HEK293 (cell line): ENCODE results near the gene KAT5.
"Not testable (repeated sequence)": the region's sequence is repeated elsewhere in the genome, so short reads cannot be mapped to it uniquely, and the experiment has no call there.

Experiments
- CTCF ChIA-PET: fragments of 350-600 bp; formaldehyde crosslinking; extraction: SDS; loops from one replicate; lab custom pipeline; 2021; ENCODE audit warnings: antibody characterized with exemption; lab: Yijun Ruan, JAX
- POLR2A ChIA-PET: fragments of 300-600 bp; formaldehyde crosslinking; extraction: SDS; loops from one replicate; lab custom pipeline; 2020; ENCODE audit warnings: antibody characterized with exemption, inconsistent platforms; lab: Yijun Ruan, JAX
- H3K27ac ChIP-seq: fragments of 200-500 bp; sonication (Bioruptor generic); 2 replicates; pipeline ENCODE4 v1.5.1; 2014; ENCODE audit warnings: low read depth, low read length, control low read depth, inconsistent platforms; ENCODE audit errors: extremely low read depth
- H3K36me3 ChIP-seq, 2 experiments: fragments of 200-500 bp in 1 of 2; sonication (Bioruptor generic) in 1 of 2; 1 replicate in 1 of 2; 2 replicates in 1 of 2; pipeline ENCODE4 v1.5.1; 2014 to 2017; ENCODE audit warnings: inconsistent platforms in 2 of 2, low read length in 2 of 2; ENCODE audit not compliant: control insufficient read depth in 2 of 2, insufficient read depth in 1 of 2
- H3K4me1 ChIP-seq: fragments of 200-500 bp; sonication (Bioruptor generic); 2 replicates; pipeline ENCODE4 v1.5.1; 2014; ENCODE audit warnings: mild to moderate bottlenecking, low read length, inconsistent platforms; ENCODE audit not compliant: control insufficient read depth, insufficient read depth
- H3K4me3 ChIP-seq: 2 replicates; pipeline ENCODE4 v1.5.1; 2011; ENCODE audit warnings: low read depth, mild to moderate bottlenecking, control low read depth, low read length, moderate library complexity
- H3K9me3 ChIP-seq: fragments of 200-500 bp; sonication (Bioruptor generic); 2 replicates; pipeline ENCODE4 v1.5.1; 2014; ENCODE audit warnings: low read depth, low read length, inconsistent platforms; ENCODE audit not compliant: control insufficient read depth, insufficient read depth
- GLI4 ChIP-seq: fragments of 450-650 bp; formaldehyde crosslinking; IDR thresholded peaks from 2 replicates; pipeline ENCODE4 v1.5.1; 2016; ENCODE audit warnings: missing biosample characterization, missing genetic modification characterization
- HOXC10 ChIP-seq: sonication (generic); formaldehyde crosslinking; IDR thresholded peaks from 2 replicates; pipeline ENCODE4 v1.8.1; 2023; ENCODE audit warnings: mild to moderate bottlenecking, missing genetic modification reagents
- PRDM1 ChIP-seq: fragments of 450-650 bp; formaldehyde crosslinking; IDR thresholded peaks from 2 replicates; pipeline ENCODE4; 2016; ENCODE audit warnings: missing biosample characterization, missing genetic modification characterization
- YY2 ChIP-seq: fragments of 450-650 bp; formaldehyde crosslinking; IDR thresholded peaks from 2 replicates; pipeline ENCODE4 v1.5.1; 2016; ENCODE audit warnings: missing biosample characterization, missing genetic modification characterization
- ZBTB20 ChIP-seq: fragments of 450-650 bp; formaldehyde crosslinking; IDR thresholded peaks from 2 replicates; pipeline ENCODE4 v1.5.1; 2016; ENCODE audit warnings: missing biosample characterization, missing genetic modification characterization
- ZBTB21 ChIP-seq: fragments of 450-650 bp; formaldehyde crosslinking; IDR thresholded peaks from 2 replicates; pipeline ENCODE4 v1.5.1; 2017; ENCODE audit warnings: missing biosample characterization, missing genetic modification characterization
- ZBTB48 ChIP-seq: fragments of 450-650 bp; formaldehyde crosslinking; IDR thresholded peaks from 2 replicates; pipeline ENCODE4 v1.5.1; 2016; ENCODE audit warnings: missing biosample characterization, missing genetic modification characterization
- ZBTB8A ChIP-seq: fragments of 450-650 bp; formaldehyde crosslinking; IDR thresholded peaks from 2 replicates; pipeline ENCODE4 v1.5.1; 2016; ENCODE audit warnings: missing biosample characterization, missing genetic modification characterization
- ZFP37 ChIP-seq: fragments of 450-650 bp; formaldehyde crosslinking; IDR thresholded peaks from 2 replicates; pipeline ENCODE4 v1.5.1; 2016; ENCODE audit warnings: missing biosample characterization, missing genetic modification characterization
- ZNF10 ChIP-seq: fragments of 450-650 bp; formaldehyde crosslinking; IDR thresholded peaks from 2 replicates; pipeline ENCODE4 v1.5.1; 2017; ENCODE audit warnings: missing biosample characterization, missing genetic modification characterization
- ZNF121 ChIP-seq: fragments of 450-650 bp; formaldehyde crosslinking; IDR thresholded peaks from 2 replicates; pipeline ENCODE4 v1.5.1; 2016; ENCODE audit warnings: missing biosample characterization, missing genetic modification characterization
- ZNF16 ChIP-seq: fragments of 450-650 bp; formaldehyde crosslinking; IDR thresholded peaks from 2 replicates; pipeline ENCODE4 v1.5.1; 2016; ENCODE audit warnings: low read depth, missing biosample characterization, missing genetic modification characterization
- ZNF2 ChIP-seq: fragments of 450-650 bp; formaldehyde crosslinking; IDR thresholded peaks from 2 replicates; pipeline ENCODE4 v1.5.1; 2016; ENCODE audit warnings: missing biosample characterization, missing genetic modification characterization
- ZNF202 ChIP-seq: fragments of 450-650 bp; formaldehyde crosslinking; IDR thresholded peaks from 2 replicates; pipeline ENCODE4 v1.5.1; 2016; ENCODE audit warnings: missing biosample characterization, missing genetic modification characterization, borderline replicate concordance
- ZNF274 ChIP-seq, 2 experiments: fragments of 200-500 bp in 1 of 2; fragments of 450-650 bp in 1 of 2; sonication (Bioruptor generic) in 1 of 2; formaldehyde crosslinking in 1 of 2; IDR thresholded peaks; 2 replicates each; pipeline versions ENCODE4 v1.5.1 to v1.6.1; 2014 to 2016; ENCODE audit warnings: borderline replicate concordance in 1 of 2, inconsistent platforms in 1 of 2, low read length in 1 of 2, missing biosample characterization in 1 of 2, missing genetic modification characterization in 1 of 2
- ZNF335 ChIP-seq: fragments of 450-650 bp; formaldehyde crosslinking; conservative IDR thresholded peaks from 2 replicates; pipeline ENCODE4 v1.5.1; 2016; ENCODE audit warnings: missing biosample characterization, missing genetic modification characterization
- ZNF341 ChIP-seq: fragments of 450-650 bp; formaldehyde crosslinking; IDR thresholded peaks from 2 replicates; pipeline ENCODE4; 2016; ENCODE audit warnings: low read depth, missing biosample characterization, missing genetic modification characterization
- ZNF354C ChIP-seq: fragments of 450-650 bp; formaldehyde crosslinking; IDR thresholded peaks from 2 replicates; pipeline ENCODE4 v1.5.1; 2016; ENCODE audit warnings: missing biosample characterization, missing genetic modification characterization, low read depth, borderline replicate concordance
- ZNF37A ChIP-seq: fragments of 450-650 bp; IDR thresholded peaks from 2 replicates; pipeline ENCODE4 v1.5.1; 2018; ENCODE audit warnings: missing biosample characterization, missing genetic modification characterization
- ZNF394 ChIP-seq: fragments of 450-650 bp; formaldehyde crosslinking; IDR thresholded peaks from 2 replicates; pipeline ENCODE4 v1.5.1; 2016; ENCODE audit warnings: missing biosample characterization, missing genetic modification characterization, mild to moderate bottlenecking, moderate library complexity, borderline replicate concordance
- ZNF398 ChIP-seq: fragments of 450-650 bp; formaldehyde crosslinking; IDR thresholded peaks from 2 replicates; pipeline ENCODE4 v1.5.1; 2017; ENCODE audit warnings: missing biosample characterization, missing genetic modification characterization
- ZNF521 ChIP-seq: fragments of 450-650 bp; formaldehyde crosslinking; IDR thresholded peaks from 2 replicates; pipeline ENCODE4 v1.5.1; 2017; ENCODE audit warnings: missing biosample characterization, mild to moderate bottlenecking, missing genetic modification characterization
- ZNF549 ChIP-seq: fragments of 450-650 bp; IDR thresholded peaks from 2 replicates; pipeline ENCODE4 v1.5.1; 2018; ENCODE audit warnings: missing biosample characterization, missing genetic modification characterization, mild to moderate bottlenecking, inconsistent platforms, moderate library complexity
- ZNF561 ChIP-seq: fragments of 450-650 bp; IDR thresholded peaks from 2 replicates; pipeline ENCODE4 v1.5.1; 2018; ENCODE audit warnings: missing biosample characterization, missing genetic modification characterization, borderline replicate concordance
- ZNF596 ChIP-seq: fragments of 450-650 bp; IDR thresholded peaks from 2 replicates; pipeline ENCODE4 v1.5.0; 2018; ENCODE audit warnings: missing biosample characterization, mild to moderate bottlenecking, missing genetic modification characterization, moderate library complexity
- ZNF623 ChIP-seq: fragments of 450-650 bp; formaldehyde crosslinking; IDR thresholded peaks from 2 replicates; pipeline ENCODE4 v1.5.1; 2016; ENCODE audit warnings: missing biosample characterization, missing genetic modification characterization
- ZNF654 ChIP-seq: fragments of 450-650 bp; formaldehyde crosslinking; IDR thresholded peaks from 2 replicates; pipeline ENCODE4 v1.5.1; 2016; ENCODE audit warnings: low read depth, missing biosample characterization, missing genetic modification characterization
- ZNF660 ChIP-seq: fragments of 450-650 bp; IDR thresholded peaks from 2 replicates; pipeline ENCODE4 v1.5.1; 2018; ENCODE audit warnings: missing biosample characterization, mild to moderate bottlenecking, missing genetic modification characterization

Gene KAT5

DNA sequence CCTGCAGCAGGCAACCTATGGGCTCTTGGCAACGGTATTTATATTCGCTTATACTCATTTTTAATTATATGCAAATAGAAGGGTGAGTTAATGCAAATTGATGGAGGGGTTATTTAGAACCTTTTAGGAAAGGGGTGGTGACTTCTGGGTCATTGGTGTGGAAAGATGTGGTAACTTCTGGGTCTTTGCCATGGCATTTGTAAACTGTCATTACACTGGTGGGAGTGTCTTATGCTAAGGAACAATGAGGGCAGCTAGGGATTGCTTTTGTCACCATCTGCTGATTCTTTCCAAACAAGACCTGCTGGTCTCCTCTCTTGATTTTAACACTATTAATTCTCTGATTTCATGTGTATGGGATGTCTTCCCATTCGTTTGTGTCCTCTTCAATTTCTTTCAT is 11.7 kb upstream of the KAT5 start:
- ChIA-PET CTCF (interaction anchor here (0.6 to 0.9 kb wide), 4 partner anchors 80 to 1059 kb away, joined by 3 to 4 read pairs (median 3); no protein-coding TSS in a partner anchor), POLR2A (no interaction called here)
- no peaks in the 10 kb centered on the region for H3K4me1 ChIP-seq

GRCh38 chr11:65701686-65702085 is 10.4 kb upstream of the KAT5 start:
- no peaks in the 10 kb centered on the region for H3K36me3 ChIP-seq
- ChIA-PET CTCF (interaction anchor here (0.7 to 1.2 kb wide), 2 partner anchors 10 to 76 kb away, joined by 3 to 4 read pairs; partner anchors contain the start of gene KAT5), POLR2A (no interaction called here)
- peak; percentile 48; the same call in 1 of the 2 replicates for TF ChIP-seq ZNF121 (tag by site-specific recombination)
- no peak for TF ChIP-seq ZNF549 (tag by site-specific recombination)
- H3K4me1 ChIP-seq, result no peaks in the 10 kb centered on the region
- H3K9me3 ChIP-seq, result no peaks in the 10 kb centered on the region
- H3K4me3 ChIP-seq, result no peak overlapping the region
- H3K27ac ChIP-seq, result no peak overlapping the region

More for the DNA sequence above, 11.7 kb upstream of the KAT5 start:
- TF ChIP-seq ZNF274 (IDR thresholded peaks at IDR 0.05; ENCODE audit: low read length) (no peak), ZNF274 (tag by site-specific recombination; IDR thresholded peaks at IDR 0.05; ENCODE audit: borderline replicate concordance) (no peak)
- H3K9me3 ChIP-seq, result no peaks in the 10 kb centered on the region
- H3K4me3 ChIP-seq, result no peak overlapping the region
- no peak overlapping the region for H3K27ac ChIP-seq
- no peaks in the 10 kb centered on the region for H3K36me3 ChIP-seq

- ChIA-PET CTCF (interaction anchor here (0.6 to 3.6 kb wide), 6 partner anchors 9 to 242 kb away, joined by 3 to 34 read pairs (median 5); partner anchors contain the start of gene SIPA1), POLR2A (interaction anchor here (1.2 kb wide), 1 partner anchor 154 kb away, joined by 3 read pairs; the partner anchor contains the start of gene CFL1)
Measured at GRCh38 chr11:65703846-65704245, 8.2 kb upstream of the KAT5 start.

GRCh38 chr11:65706303-65706763 is 5.7 kb upstream of the KAT5 start:
- H3K27ac ChIP-seq, H3K36me3 ChIP-seq, H3K9me3 ChIP-seq, H3K4me1 ChIP-seq: not testable (repeated sequence)
- H3K4me3 ChIP-seq, result peak overlapping the region; percentile 20; the same call in 1 of the 2 replicates
- ChIA-PET POLR2A (interaction anchor here (0.6 kb wide), 1 partner anchor 199 kb away, joined by 5 read pairs; no protein-coding TSS in a partner anchor), CTCF (interaction anchor here (0.6 to 3.6 kb wide), 16 partner anchors 10 to 445 kb away, joined by 3 to 34 read pairs (median 3); partner anchors contain the start of gene FIBP)
- peak; percentile 53 for TF ChIP-seq ZBTB8A (tag by site-specific recombination)
- TF ChIP-seq ZNF2 (tag by site-specific recombination), result 0 out of 2 replicates have a peak, but pooled peaks have one; percentile 48
- peak; percentile 31; the same call in 1 of the 2 replicates for TF ChIP-seq ZNF394
- 0 out of 2 replicates have a peak, but pooled peaks have one; percentile 24 for TF ChIP-seq ZNF335 (tag by site-specific recombination)
- peak; percentile 94; the same call in 1 of the 2 replicates for TF ChIP-seq PRDM1 (tag by site-specific recombination)
- TF ChIP-seq ZNF654, result peak; percentile 60
- 0 out of 2 replicates have a peak, but pooled peaks have one; percentile 20 for TF ChIP-seq ZNF10 (tag by site-specific recombination)

More at GRCh38 chr11:65703846-65704245, 8.2 kb upstream of the KAT5 start:
- no peak for TF ChIP-seq ZNF654
- TF ChIP-seq ZNF596 (tag by site-specific recombination), result no peak
- no peak for TF ChIP-seq ZNF623
- TF ChIP-seq ZBTB48, result no peak
- TF ChIP-seq ZBTB21 (tag by site-specific recombination), result no peak
- no peak for TF ChIP-seq ZNF16 (tag by site-specific recombination)
- TF ChIP-seq ZFP37 (tag by site-specific recombination), result no peak
- TF ChIP-seq GLI4 (tag by site-specific recombination), result no peak
- TF ChIP-seq ZNF398 (tag by site-specific recombination), result no peak
- no peak for TF ChIP-seq ZNF202 (tag by site-specific recombination)
- TF ChIP-seq ZBTB20 (tag by site-specific recombination), result no peak
- TF ChIP-seq ZNF37A (tag by site-specific recombination), result no peak
- no peak for TF ChIP-seq ZNF561 (tag by site-specific recombination)
- TF ChIP-seq HOXC10 (CRISPR knock-in tag), result no peak
- TF ChIP-seq ZNF521 (tag by site-specific recombination), result no peak
- no peak for TF ChIP-seq YY2
- no peak for TF ChIP-seq ZNF354C (tag by site-specific recombination)
- TF ChIP-seq ZNF660 (tag by site-specific recombination), result no peak
- TF ChIP-seq ZNF341, result no peak
- Histone ChIP-seq H3K4me1 (no peaks in the 10 kb centered on the region), H3K9me3 (no peaks in the 10 kb centered on the region), H3K27ac (no peak overlapping the region), H3K4me3 (no peak overlapping the region), H3K36me3 (no peaks in the 10 kb centered on the region)
